DND-41 (cell line): Measurements from ENCODE around the gene C11orf71.

ENCODE experiments used
- ATAC-seq: fragments of 200-7000 bp; cut with Tn5 transposase; 3 replicates; pipeline ENCODE4 v1.9.1; 2021; ENCODE audit warnings: low read depth; ENCODE audit not compliant: insufficient read depth
- DNase-seq: peaks from one replicate; pipeline ENCODE4 v3.0.0-alpha.2; 2020
- H2AFZ ChIP-seq: 2 replicates; pipeline ENCODE4 v1.6.0; 2012; ENCODE audit warnings: low read depth, low read length
- H3K27ac ChIP-seq: 2 replicates; pipeline ENCODE4 v1.5.1; 2012; ENCODE audit warnings: low read length, inconsistent platforms
- H3K27me3 ChIP-seq: fragments of 200-600 bp; sonication (generic); 2 replicates; pipeline ENCODE4 v1.6.0; 2012; ENCODE audit warnings: low read length, mild to moderate bottlenecking, inconsistent platforms; ENCODE audit not compliant: insufficient read depth, poor library complexity
- H3K36me3 ChIP-seq: 2 replicates; pipeline ENCODE4 v1.5.1; 2012; ENCODE audit warnings: low read length, inconsistent platforms; ENCODE audit not compliant: insufficient read depth
- H3K4me1 ChIP-seq: 2 replicates; pipeline ENCODE4 v1.5.1; 2012; ENCODE audit warnings: mild to moderate bottlenecking, low read length; ENCODE audit not compliant: insufficient read depth
- H3K4me2 ChIP-seq: 2 replicates; pipeline ENCODE4 v1.6.0; 2012; ENCODE audit warnings: mild to moderate bottlenecking, moderate library complexity, low read length, inconsistent platforms; ENCODE audit not compliant: insufficient read depth
- H3K4me3 ChIP-seq, 2 experiments: fragments of 200-600 bp in 1 of 2; shearing (Covaris generic) in 1 of 2; 2 replicates each; pipeline ENCODE4 v1.5.1; 2012 to 2016; ENCODE audit warnings: inconsistent platforms in 2 of 2, low read length in 2 of 2, mild to moderate bottlenecking in 2 of 2, low read depth in 1 of 2, moderate library complexity in 1 of 2
- H3K79me2 ChIP-seq: 2 replicates; pipeline ENCODE4 v1.6.0; 2012; ENCODE audit warnings: low read length, inconsistent platforms; ENCODE audit not compliant: insufficient read depth
- H3K9ac ChIP-seq: 2 replicates; pipeline ENCODE4 v1.6.0; 2012; ENCODE audit warnings: low read depth, mild to moderate bottlenecking, inconsistent platforms, low read length, moderate library complexity
- H3K9me3 ChIP-seq: 2 replicates; pipeline ENCODE4 v1.5.1; 2012; ENCODE audit warnings: low read length, moderate library complexity, mild to moderate bottlenecking, inconsistent platforms; ENCODE audit not compliant: insufficient read depth, severe bottlenecking
- H4K20me1 ChIP-seq: 2 replicates; pipeline ENCODE4 v1.6.0; 2012; ENCODE audit warnings: low read length; ENCODE audit not compliant: insufficient read depth
- EZH2 ChIP-seq: IDR thresholded peaks from 3 replicates; pipeline ENCODE4 v1.6.1; 2012; ENCODE audit warnings: borderline replicate concordance, low read depth, mild to moderate bottlenecking, moderate library complexity, low read length, inconsistent platforms; ENCODE audit not compliant: severe bottlenecking
- TF ChIP-seq, protein P1 (sequence below): IDR thresholded peaks from 2 replicates; pipeline ENCODE4 v1.5.1; 2012; ENCODE audit warnings: borderline replicate concordance, low read length, moderate library complexity, mild to moderate bottlenecking; ENCODE audit not compliant: poor library complexity, severe bottlenecking; ENCODE audit errors: extremely low read depth

C11orf71 gene

GRCh38 chr11:114447892-114448291 is 47.6 kb upstream of the C11orf71 start:
- no peaks in the 10 kb centered on the region for H3K9me3 ChIP-seq
- no peak overlapping the region for H3K9ac ChIP-seq

DNA sequence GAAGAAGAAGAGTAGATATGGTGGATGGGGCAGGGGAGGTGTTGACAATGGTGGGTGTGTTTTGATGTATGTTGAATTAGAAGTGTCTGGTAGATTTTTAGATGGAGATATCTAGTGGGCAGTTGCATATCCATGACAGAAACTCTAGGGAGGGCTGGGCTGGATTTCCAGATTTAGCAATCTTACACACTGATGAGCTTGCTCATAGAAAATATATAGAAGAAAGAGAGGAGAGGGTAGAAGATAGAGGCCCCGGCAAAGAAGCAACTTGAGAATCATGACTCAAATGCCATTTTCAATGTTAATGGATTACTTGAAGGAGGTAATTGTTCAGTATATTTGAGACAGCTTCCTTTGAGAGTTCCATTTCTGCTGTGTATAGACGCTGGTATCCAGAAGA is 47.1 kb upstream of the C11orf71 start:
- Histone ChIP-seq H3K4me1 (0 out of 2 replicates have a peak, but pooled peaks cover 5% of the 10 kb centered on the region), H3K9ac (no peak overlapping the region), H3K36me3 (peaks cover 63% of the 10 kb centered on the region), H3K4me2 (no peak overlapping the region), H3K79me2 (peaks cover 31% of the 10 kb centered on the region), H3K27ac (no peak overlapping the region), H3K9me3 (no peaks in the 10 kb centered on the region), H2AFZ (no peak overlapping the region), H3K27me3 (no peaks in the 10 kb centered on the region), H4K20me1 (0 out of 2 replicates have a peak, but pooled peaks cover 3% of the 10 kb centered on the region), H3K4me3 (no peak overlapping the region)
- ATAC-seq, result no peak
- TF ChIP-seq, protein P1, sequence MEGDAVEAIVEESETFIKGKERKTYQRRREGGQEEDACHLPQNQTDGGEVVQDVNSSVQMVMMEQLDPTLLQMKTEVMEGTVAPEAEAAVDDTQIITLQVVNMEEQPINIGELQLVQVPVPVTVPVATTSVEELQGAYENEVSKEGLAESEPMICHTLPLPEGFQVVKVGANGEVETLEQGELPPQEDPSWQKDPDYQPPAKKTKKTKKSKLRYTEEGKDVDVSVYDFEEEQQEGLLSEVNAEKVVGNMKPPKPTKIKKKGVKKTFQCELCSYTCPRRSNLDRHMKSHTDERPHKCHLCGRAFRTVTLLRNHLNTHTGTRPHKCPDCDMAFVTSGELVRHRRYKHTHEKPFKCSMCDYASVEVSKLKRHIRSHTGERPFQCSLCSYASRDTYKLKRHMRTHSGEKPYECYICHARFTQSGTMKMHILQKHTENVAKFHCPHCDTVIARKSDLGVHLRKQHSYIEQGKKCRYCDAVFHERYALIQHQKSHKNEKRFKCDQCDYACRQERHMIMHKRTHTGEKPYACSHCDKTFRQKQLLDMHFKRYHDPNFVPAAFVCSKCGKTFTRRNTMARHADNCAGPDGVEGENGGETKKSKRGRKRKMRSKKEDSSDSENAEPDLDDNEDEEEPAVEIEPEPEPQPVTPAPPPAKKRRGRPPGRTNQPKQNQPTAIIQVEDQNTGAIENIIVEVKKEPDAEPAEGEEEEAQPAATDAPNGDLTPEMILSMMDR, result no peak
- no peak for TF ChIP-seq EZH2
- no peak for DNase-seq

More at GRCh38 chr11:114447892-114448291, 47.6 kb upstream of the C11orf71 start:
- 0 out of 2 replicates have a peak, but pooled peaks cover 3% of the 10 kb centered on the region for H4K20me1 ChIP-seq
- 0 out of 2 replicates have a peak, but pooled peaks cover 5% of the 10 kb centered on the region for H3K4me1 ChIP-seq
- TF ChIP-seq, protein P1, result no peak
- no peak for TF ChIP-seq EZH2
- no peak overlapping the region for H2AFZ ChIP-seq
- H3K4me2 ChIP-seq, result no peak overlapping the region
- no peak overlapping the region for H3K4me3 ChIP-seq
- DNase-seq (no peak), ATAC-seq (no peak)
- peaks cover 67% of the 10 kb centered on the region for H3K36me3 ChIP-seq
- H3K27ac ChIP-seq, result no peak overlapping the region
- H3K27me3 ChIP-seq, result no peaks in the 10 kb centered on the region
- peaks cover 26% of the 10 kb centered on the region for H3K79me2 ChIP-seq

GRCh38 chr11:114442536-114442935 is 42.2 kb upstream of the C11orf71 start:
- TF ChIP-seq, protein P1, result no peak
- no peak for TF ChIP-seq EZH2
- Histone ChIP-seq H3K4me3 (no peak overlapping the region), H4K20me1 (0 out of 2 replicates have a peak, but pooled peaks cover 3% of the 10 kb centered on the region), H3K36me3 (peaks cover 32% of the 10 kb centered on the region), H3K4me2 (no peak overlapping the region), H3K27me3 (no peaks in the 10 kb centered on the region), H3K79me2 (peaks cover 61% of the 10 kb centered on the region), H3K9me3 (no peaks in the 10 kb centered on the region), H3K9ac (no peak overlapping the region), H3K4me1 (peaks cover 37% of the 10 kb centered on the region), H3K27ac (no peak overlapping the region), H2AFZ (no peak overlapping the region)
- DNase-seq (no peak), ATAC-seq (no peak)

DNA sequence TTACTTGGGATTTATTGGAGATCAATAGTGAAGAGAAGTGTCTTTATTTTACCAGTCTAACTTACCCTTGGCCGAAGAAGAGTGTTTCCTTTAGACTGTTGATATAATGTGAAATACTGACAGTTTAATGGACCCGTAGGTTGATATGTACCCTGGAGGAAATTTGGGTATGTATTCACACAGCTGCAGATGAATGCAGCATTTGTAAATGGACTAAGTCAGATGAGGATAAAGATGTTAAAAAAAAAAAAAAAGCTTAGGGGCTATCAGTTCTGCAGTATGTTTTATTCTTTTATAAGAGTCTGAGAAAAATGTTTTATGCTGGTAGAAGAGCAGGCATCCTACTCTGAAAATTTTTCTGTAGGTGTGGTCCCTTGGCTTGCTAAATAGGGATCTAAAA is 41.6 kb upstream of the C11orf71 start:
- ATAC-seq (no peak), DNase-seq (no peak)
- peaks cover 27% of the 10 kb centered on the region for H3K36me3 ChIP-seq
- H4K20me1 ChIP-seq, result 0 out of 2 replicates have a peak, but pooled peaks cover 3% of the 10 kb centered on the region
- no peak overlapping the region for H3K27ac ChIP-seq
- H3K4me1 ChIP-seq, result peaks cover 37% of the 10 kb centered on the region
- H3K4me2 ChIP-seq, result peak overlapping the region; percentile 74; the same call in 1 of the 2 replicates
- no peaks in the 10 kb centered on the region for H3K9me3 ChIP-seq
- peaks cover 61% of the 10 kb centered on the region for H3K79me2 ChIP-seq
- H3K4me3 ChIP-seq, result no peak overlapping the region
- TF ChIP-seq, protein P1, result no peak
- TF ChIP-seq EZH2, result no peak
- H3K9ac ChIP-seq, result no peak overlapping the region
- H2AFZ ChIP-seq, result no peak overlapping the region
- H3K27me3 ChIP-seq, result no peaks in the 10 kb centered on the region
